CD4-positive, CD25-positive, alpha-beta regulatory T cell (primary cell): Measurements from ENCODE around the gene FAAH. TPM values are rescaled to one million over a fixed set of nuclear protein-coding genes. Genes with fewer than 3 reads are reported as not detected.
A peak's percentile ranks its signal among the peaks of the same experiment; 100 is the strongest.

ENCODE experiments used
- ATAC-seq, 2 donors: fragments of 150-1000 bp; cut with Tn5 transposase; one replicate each; pipeline ENCODE4 v1.10.0; 2021; ENCODE audit warnings: low read depth in 2 of 2, moderate number of reproducible peaks in 2 of 2, moderate library complexity in 1 of 2
- DNase-seq, 3 donors: peaks; one replicate each; pipeline versions ENCODE4 v3.0.0 to v3.0.0-alpha.2; 2012 to 2022; ENCODE audit warnings: mixed read lengths in 1 of 3
- H3K27ac ChIP-seq: one replicate; pipeline ENCODE4 v1.7.0; 2013; ENCODE audit warnings: mild to moderate bottlenecking, low read length; ENCODE audit not compliant: insufficient read depth, poor library complexity, severe bottlenecking
- H3K27me3 ChIP-seq: one replicate; pipeline ENCODE4 v1.7.0; 2013; ENCODE audit warnings: low read length; ENCODE audit not compliant: control insufficient read depth, insufficient read depth
- H3K36me3 ChIP-seq: one replicate; pipeline ENCODE4 v1.7.0; 2013; ENCODE audit warnings: mild to moderate bottlenecking, low read length, moderate library complexity; ENCODE audit not compliant: control insufficient read depth, insufficient read depth
- H3K4me1 ChIP-seq: 2 replicates; pipeline ENCODE4 v1.7.0; 2013; ENCODE audit warnings: mild to moderate bottlenecking, low read length; ENCODE audit not compliant: insufficient read depth, control insufficient read depth, poor library complexity, severe bottlenecking
- H3K4me3 ChIP-seq: one replicate; pipeline ENCODE4 v1.7.0; 2013; ENCODE audit warnings: low read depth, mild to moderate bottlenecking, low read length, moderate library complexity
- H3K9me3 ChIP-seq, 2 experiments: 1 replicate in 1 of 2; 2 replicates in 1 of 2; pipeline ENCODE4 v1.7.0; 2013; ENCODE audit warnings: low read length in 2 of 2, mild to moderate bottlenecking in 1 of 2, moderate library complexity in 1 of 2; ENCODE audit not compliant: control insufficient read depth in 2 of 2
- H3K27ac Mint-ChIP-seq, 3 donors: one replicate each; pipeline ENCODE4 v1.8.0; 2020 to 2022; ENCODE audit warnings: mild to moderate bottlenecking in 3 of 3, mixed read lengths in 3 of 3, moderate library complexity in 2 of 3
- H3K27me3 Mint-ChIP-seq: one replicate; pipeline ENCODE4 v1.8.0; 2022; ENCODE audit warnings: mild to moderate bottlenecking, mixed read lengths
- H3K36me3 Mint-ChIP-seq: one replicate; pipeline ENCODE4 v1.8.0; 2020; ENCODE audit warnings: mixed read lengths
- H3K4me1 Mint-ChIP-seq, 4 donors: one replicate each; pipeline ENCODE4 v1.8.0; 2020 to 2022; ENCODE audit warnings: mixed read lengths in 4 of 4, mild to moderate bottlenecking in 1 of 4
- H3K4me3 Mint-ChIP-seq, 4 donors: one replicate each; pipeline ENCODE4 v1.8.0; 2020 to 2022; ENCODE audit warnings: mild to moderate bottlenecking in 4 of 4, mixed read lengths in 4 of 4, moderate library complexity in 3 of 4
- H3K9me3 Mint-ChIP-seq, 7 donors: one replicate each; pipeline ENCODE4 v1.8.0; 2020 to 2022; ENCODE audit warnings: mixed read lengths in 7 of 7, mild to moderate bottlenecking in 3 of 7, moderate library complexity in 2 of 7
- polyA plus RNA-seq, 4 donors: library from polyadenylated mRNA; unstranded; fragments of 300-500 nt; fragmentation: Illumina TruSeq; gene quantifications; one replicate each; pipeline ENCODE4 v1.2.3, GENCODE V29; 2021
- total RNA-seq: library from RNA; stranded (reverse); gene quantifications from one replicate; pipeline ENCODE4 v1.2.3, GENCODE V29; 2022

The FAAH gene
- total and polyA plus RNA-seq, 5 donors from 2014 or later, result 0.86 to 7.3 (median 1.7) TPM

GRCh38 chr1:46425726-46426125 is 31.6 kb downstream of the FAAH start:
- Histone ChIP-seq H3K4me1 (no peaks in the 10 kb centered on the region), H3K9me3 (no peaks in the 10 kb centered on the region), H3K27ac (no peak overlapping the region), H3K4me3 (no peak overlapping the region), H3K27me3 (no peaks in the 10 kb centered on the region), H3K36me3 (no peaks in the 10 kb centered on the region)
- ATAC-seq, result no peak
- peaks cover 0 to 1% (median 0%) of the 10 kb centered on the region in 7 donors for H3K9me3 Mint-ChIP-seq
- no peak for DNase-seq
- H3K4me3 Mint-ChIP-seq, result no peak overlapping the region
- H3K4me1 Mint-ChIP-seq, result peaks cover 0 to 4% (median 2%) of the 10 kb centered on the region in 4 donors
- peak overlapping the region in 1 of 3 donors; percentile 82 for H3K27ac Mint-ChIP-seq
- H3K27me3 Mint-ChIP-seq, result peaks cover 18% of the 10 kb centered on the region
- H3K36me3 Mint-ChIP-seq, result no peaks in the 10 kb centered on the region

- peaks cover 13% of the 10 kb centered on the region for H3K27me3 Mint-ChIP-seq
- H3K9me3 ChIP-seq, result no peaks in the 10 kb centered on the region
- no peaks in the 10 kb centered on the region for H3K36me3 Mint-ChIP-seq
- no peak overlapping the region for H3K27ac ChIP-seq
- H3K27me3 ChIP-seq, result no peaks in the 10 kb centered on the region
- DNase-seq, result no peak
- no peak for ATAC-seq
- peaks cover 0 to 1% (median 0%) of the 10 kb centered on the region in 7 donors for H3K9me3 Mint-ChIP-seq
- no peak overlapping the region for H3K27ac Mint-ChIP-seq
- no peak overlapping the region for H3K4me3 Mint-ChIP-seq
- H3K4me1 ChIP-seq, result no peaks in the 10 kb centered on the region
- H3K4me1 Mint-ChIP-seq, result peaks cover 0 to 3% (median under 1%) of the 10 kb centered on the region in 4 donors
- H3K4me3 ChIP-seq, result no peak overlapping the region
- no peaks in the 10 kb centered on the region for H3K36me3 ChIP-seq
These were observed 33.4 kb downstream of the FAAH start for GRCh38 chr1:46427541-46427940.

- H3K4me1 Mint-ChIP-seq, result no peaks in the 10 kb centered on the region
- Histone ChIP-seq H3K27ac (no peak overlapping the region), H3K4me1 (no peaks in the 10 kb centered on the region), H3K9me3 (no peaks in the 10 kb centered on the region), H3K36me3 (no peaks in the 10 kb centered on the region), H3K27me3 (no peaks in the 10 kb centered on the region), H3K4me3 (no peak overlapping the region)
- DNase-seq (no peak), ATAC-seq (no peak)
- peaks cover 9% of the 10 kb centered on the region for H3K27me3 Mint-ChIP-seq
- H3K36me3 Mint-ChIP-seq, result no peaks in the 10 kb centered on the region
- no peak overlapping the region for H3K4me3 Mint-ChIP-seq
- H3K27ac Mint-ChIP-seq, result no peak overlapping the region
- peaks cover 0 to 1% (median 0%) of the 10 kb centered on the region in 7 donors for H3K9me3 Mint-ChIP-seq
These were observed 35.3 kb downstream of the FAAH start for GRCh38 chr1:46429436-46429835.

DNA sequence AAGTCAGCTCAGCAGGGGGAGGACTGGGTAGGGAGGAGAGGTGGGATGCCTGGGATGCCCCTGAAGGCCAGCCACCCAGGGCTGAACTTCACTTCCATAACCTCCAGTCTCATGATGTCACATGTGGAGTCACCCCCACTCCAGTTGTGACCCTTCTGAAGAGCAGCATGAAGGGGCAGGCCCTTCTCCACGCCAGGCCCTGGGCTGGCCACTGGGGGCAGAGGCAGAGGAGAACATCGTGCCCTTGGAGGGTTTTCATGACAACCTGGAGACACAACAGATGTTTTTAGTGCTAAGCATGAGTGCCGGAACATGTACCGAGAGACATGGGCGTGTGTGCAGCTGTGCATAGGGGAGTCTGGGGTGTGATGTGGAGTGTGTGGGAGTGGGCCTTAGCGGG is 37.6 kb downstream of the FAAH start:
- H3K4me3 Mint-ChIP-seq, result no peak overlapping the region
- H3K27me3 Mint-ChIP-seq, result peaks cover 5% of the 10 kb centered on the region
- Histone ChIP-seq H3K4me1 (no peaks in the 10 kb centered on the region), H3K9me3 (no peaks in the 10 kb centered on the region), H3K4me3 (no peak overlapping the region), H3K27me3 (no peaks in the 10 kb centered on the region), H3K27ac (no peak overlapping the region), H3K36me3 (no peaks in the 10 kb centered on the region)
- H3K4me1 Mint-ChIP-seq, result no peaks in the 10 kb centered on the region
- DNase-seq (no peak), ATAC-seq (no peak)
- no peaks in the 10 kb centered on the region for H3K36me3 Mint-ChIP-seq
- no peaks in the 10 kb centered on the region for H3K9me3 Mint-ChIP-seq
- H3K27ac Mint-ChIP-seq, result no peak overlapping the region

GRCh38 chr1:46432781-46433327 is 38.7 kb downstream of the FAAH start:
- Mint-ChIP-seq H3K9me3 (no peaks in the 10 kb centered on the region), H3K27me3 (peaks cover 5% of the 10 kb centered on the region), H3K4me1 (no peaks in the 10 kb centered on the region), H3K36me3 (no peaks in the 10 kb centered on the region), H3K4me3 (no peak overlapping the region), H3K27ac (peak overlapping the region in 1 of 3 donors; percentile 38)
- DNase-seq (no peak), ATAC-seq (no peak)
- H3K27ac ChIP-seq, result no peak overlapping the region
- no peaks in the 10 kb centered on the region for H3K36me3 ChIP-seq
- H3K27me3 ChIP-seq, result no peaks in the 10 kb centered on the region
- no peaks in the 10 kb centered on the region for H3K4me1 ChIP-seq
- H3K4me3 ChIP-seq, result no peak overlapping the region
- H3K9me3 ChIP-seq, result no peaks in the 10 kb centered on the region

GRCh38 chr1:46434358-46434757 is 40.2 kb downstream of the FAAH start:
- no peak overlapping the region for H3K4me3 Mint-ChIP-seq
- no peaks in the 10 kb centered on the region for H3K4me1 Mint-ChIP-seq
- Histone ChIP-seq H3K27me3 (no peaks in the 10 kb centered on the region), H3K4me3 (no peak overlapping the region), H3K27ac (no peak overlapping the region), H3K4me1 (no peaks in the 10 kb centered on the region), H3K36me3 (no peaks in the 10 kb centered on the region), H3K9me3 (no peaks in the 10 kb centered on the region)
- ATAC-seq (no peak), DNase-seq (no peak)
- H3K27ac Mint-ChIP-seq, result no peak overlapping the region
- no peaks in the 10 kb centered on the region for H3K9me3 Mint-ChIP-seq
- H3K36me3 Mint-ChIP-seq, result no peaks in the 10 kb centered on the region
- H3K27me3 Mint-ChIP-seq, result peaks cover 6% of the 10 kb centered on the region

DNA sequence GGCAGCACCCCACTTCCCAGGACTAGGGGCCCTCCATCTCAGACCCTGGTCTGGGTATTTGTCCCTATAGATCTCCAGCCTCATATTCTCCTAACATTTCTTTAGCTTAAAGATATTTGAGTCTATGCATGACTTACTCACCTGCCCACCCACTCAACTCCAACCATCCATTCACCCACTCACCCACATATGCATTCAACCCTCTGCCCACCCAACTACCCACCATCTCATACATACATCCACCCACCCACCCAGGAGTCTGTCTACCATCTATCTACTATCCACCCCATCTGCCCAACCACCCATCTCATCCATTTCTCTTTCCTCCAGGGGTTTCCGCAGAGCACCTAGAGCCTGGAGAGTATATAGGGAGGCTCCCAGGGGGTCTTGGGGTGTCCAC is 42.7 kb downstream of the FAAH start:
- Mint-ChIP-seq H3K4me3 (no peak overlapping the region), H3K27ac (peak overlapping the region in 1 of 3 donors; percentile 89), H3K4me1 (no peaks in the 10 kb centered on the region), H3K36me3 (no peaks in the 10 kb centered on the region), H3K27me3 (peaks cover 6% of the 10 kb centered on the region), H3K9me3 (no peaks in the 10 kb centered on the region)
- no peak for ATAC-seq
- Histone ChIP-seq H3K4me3 (no peak overlapping the region), H3K27ac (no peak overlapping the region), H3K27me3 (no peaks in the 10 kb centered on the region), H3K9me3 (no peaks in the 10 kb centered on the region), H3K36me3 (no peaks in the 10 kb centered on the region), H3K4me1 (no peaks in the 10 kb centered on the region)
- no peak for DNase-seq

DNA sequence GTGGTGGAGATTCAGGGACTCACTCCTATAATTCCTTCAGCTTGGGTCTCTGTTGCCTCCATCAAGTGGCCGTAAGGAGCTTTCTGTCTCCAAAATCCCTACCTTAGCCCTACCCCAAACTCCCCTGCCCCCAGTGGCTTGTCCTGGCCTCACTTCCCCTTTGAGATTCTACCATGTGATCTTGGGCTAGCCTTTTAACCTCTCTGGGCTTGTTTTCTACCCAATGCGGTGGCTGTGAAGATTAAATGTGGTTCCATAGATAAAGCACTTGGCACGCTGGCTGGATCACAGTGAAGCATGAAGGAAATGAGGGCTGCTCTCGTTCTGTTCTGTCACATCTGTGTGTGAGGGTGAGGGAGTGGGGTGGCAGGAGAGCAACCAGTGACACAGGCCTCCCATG is 43.6 kb downstream of the FAAH start:
- H3K9me3 ChIP-seq, result no peaks in the 10 kb centered on the region
- H3K4me1 ChIP-seq, result peaks cover under 1% of the 10 kb centered on the region
- Mint-ChIP-seq H3K4me3 (no peak overlapping the region), H3K4me1 (peaks cover 0 to 6% (median 4%) of the 10 kb centered on the region in 4 donors), H3K36me3 (no peaks in the 10 kb centered on the region), H3K27ac (no peak overlapping the region), H3K27me3 (peaks cover 11% of the 10 kb centered on the region), H3K9me3 (no peaks in the 10 kb centered on the region)
- no peaks in the 10 kb centered on the region for H3K36me3 ChIP-seq
- DNase-seq (no peak), ATAC-seq (no peak)
- no peak overlapping the region for H3K4me3 ChIP-seq
- H3K27ac ChIP-seq, result no peak overlapping the region
- no peaks in the 10 kb centered on the region for H3K27me3 ChIP-seq
